Activated naive CD8-positive, alpha-beta T cell (primary cell): ENCODE measurements around the gene SFN.

ENCODE experiments used
- H3K27ac Mint-ChIP-seq: one replicate; pipeline ENCODE4 v1.8.0; 2021; ENCODE audit warnings: mixed read lengths
- H3K27me3 Mint-ChIP-seq: one replicate; pipeline ENCODE4 v1.8.0; 2021; ENCODE audit warnings: mixed read lengths
- H3K36me3 Mint-ChIP-seq: one replicate; pipeline ENCODE4 v1.8.0; 2021; ENCODE audit warnings: mixed read lengths
- H3K4me1 Mint-ChIP-seq: one replicate; pipeline ENCODE4 v1.8.0; 2021; ENCODE audit warnings: low read depth, mixed read lengths
- H3K4me3 Mint-ChIP-seq: one replicate; pipeline ENCODE4 v1.8.0; 2021; ENCODE audit warnings: mild to moderate bottlenecking, mixed read lengths
- H3K9me3 Mint-ChIP-seq: one replicate; pipeline ENCODE4 v1.8.0; 2021; ENCODE audit warnings: low read depth, mixed read lengths

SFN gene

GRCh38 chr1:26862781-26863684 lies at the start of gene SFN:
TSS of gene SFN (plus strand) at chr1:26863149. CDS start at chr1:26863213, 64 bp downstream.
- peak within 1 kb of the TSS; percentile 99 for H3K4me3 Mint-ChIP-seq
- H3K27me3 Mint-ChIP-seq: no peaks in the 10 kb centered on the region
- H3K27ac Mint-ChIP-seq: no peak within 1 kb of the TSS
- H3K4me1 Mint-ChIP-seq: peaks cover 16% of the 10 kb centered on the region
- no peaks in the 10 kb centered on the region for H3K36me3 Mint-ChIP-seq
- H3K9me3 Mint-ChIP-seq: no peaks in the 10 kb centered on the region

- H3K4me3 Mint-ChIP-seq: no peak overlapping the region
- peaks cover 10% of the 10 kb centered on the region for H3K4me1 Mint-ChIP-seq
- no peaks in the 10 kb centered on the region for H3K27me3 Mint-ChIP-seq
- H3K9me3 Mint-ChIP-seq: no peaks in the 10 kb centered on the region
- H3K27ac Mint-ChIP-seq: no peak overlapping the region
- no peaks in the 10 kb centered on the region for H3K36me3 Mint-ChIP-seq
Observed at GRCh38 chr1:26814377-26814776, 48.6 kb upstream of the SFN start.

- Mint-ChIP-seq H3K4me3 (no peak overlapping the region), H3K27me3 (no peaks in the 10 kb centered on the region), H3K36me3 (no peaks in the 10 kb centered on the region), H3K9me3 (no peaks in the 10 kb centered on the region), H3K4me1 (peaks cover 10% of the 10 kb centered on the region), H3K27ac (no peak overlapping the region)
Observed at GRCh38 chr1:26814893-26815292, 48.1 kb upstream of the SFN start.

GRCh38 chr1:26820784-26821269 lies 42.1 kb upstream of the SFN start:
- H3K27ac Mint-ChIP-seq: peak overlapping the region; percentile 73
- H3K36me3 Mint-ChIP-seq: no peaks in the 10 kb centered on the region
- peaks cover 24% of the 10 kb centered on the region for H3K4me1 Mint-ChIP-seq
- peak overlapping the region; percentile 59 for H3K4me3 Mint-ChIP-seq
- no peaks in the 10 kb centered on the region for H3K9me3 Mint-ChIP-seq
- H3K27me3 Mint-ChIP-seq: no peaks in the 10 kb centered on the region

GRCh38 chr1:26822737-26823395 lies 40.1 kb upstream of the SFN start:
- Mint-ChIP-seq H3K36me3 (no peaks in the 10 kb centered on the region), H3K4me3 (no peak overlapping the region), H3K27me3 (no peaks in the 10 kb centered on the region), H3K27ac (peak overlapping the region; percentile 29), H3K4me1 (peaks cover 35% of the 10 kb centered on the region), H3K9me3 (no peaks in the 10 kb centered on the region)

GRCh38 chr1:26824731-26825130 lies 38.2 kb upstream of the SFN start:
- no peaks in the 10 kb centered on the region for H3K27me3 Mint-ChIP-seq
- H3K4me1 Mint-ChIP-seq: peaks cover 52% of the 10 kb centered on the region
- H3K4me3 Mint-ChIP-seq: peak overlapping the region; percentile 90
- peak overlapping the region; percentile 92 for H3K27ac Mint-ChIP-seq
- no peaks in the 10 kb centered on the region for H3K36me3 Mint-ChIP-seq
- H3K9me3 Mint-ChIP-seq: no peaks in the 10 kb centered on the region

- H3K4me1 Mint-ChIP-seq: peaks cover 56% of the 10 kb centered on the region
Observed at GRCh38 chr1:26826261-26827105, 36.5 kb upstream of the SFN start, which contains the start of gene ZDHHC18. TSS of gene ZDHHC18 (plus strand) at chr1:26826688. CDS start at chr1:26826805, 117 bp downstream.

GRCh38 chr1:26827106-26827604 lies 35.8 kb upstream of the SFN start:
- Mint-ChIP-seq H3K4me3 (peak overlapping the region; percentile 95), H3K36me3 (no peaks in the 10 kb centered on the region), H3K27ac (peak overlapping the region; percentile 98), H3K27me3 (no peaks in the 10 kb centered on the region), H3K9me3 (no peaks in the 10 kb centered on the region), H3K4me1 (peaks cover 62% of the 10 kb centered on the region)

More at GRCh38 chr1:26826261-26827105, 36.5 kb upstream of the SFN start, which contains the start of gene ZDHHC18:
- Mint-ChIP-seq H3K36me3 (no peaks in the 10 kb centered on the region), H3K4me3 (peak within 1 kb of the TSS; percentile 95), H3K27me3 (no peaks in the 10 kb centered on the region), H3K9me3 (no peaks in the 10 kb centered on the region), H3K27ac (peak within 1 kb of the TSS; percentile 98)

- Mint-ChIP-seq H3K36me3 (no peaks in the 10 kb centered on the region), H3K4me1 (peaks cover 67% of the 10 kb centered on the region), H3K27me3 (no peaks in the 10 kb centered on the region), H3K27ac (peak overlapping the region; percentile 98), H3K4me3 (peak overlapping the region; percentile 95), H3K9me3 (no peaks in the 10 kb centered on the region)
Observed at GRCh38 chr1:26827663-26828062, 35.3 kb upstream of the SFN start.

- H3K4me1 Mint-ChIP-seq: peaks cover 72% of the 10 kb centered on the region
- no peaks in the 10 kb centered on the region for H3K27me3 Mint-ChIP-seq
- peak overlapping the region; percentile 95 for H3K4me3 Mint-ChIP-seq
- peaks cover 5% of the 10 kb centered on the region for H3K36me3 Mint-ChIP-seq
- H3K9me3 Mint-ChIP-seq: no peaks in the 10 kb centered on the region
- H3K27ac Mint-ChIP-seq: peak overlapping the region; percentile 98
Observed at GRCh38 chr1:26828411-26828991, 34.4 kb upstream of the SFN start.

GRCh38 chr1:26829184-26829911 lies 33.6 kb upstream of the SFN start:
- Mint-ChIP-seq H3K27ac (peak overlapping the region; percentile 98), H3K4me3 (peak overlapping the region; percentile 95), H3K27me3 (no peaks in the 10 kb centered on the region), H3K36me3 (peaks cover 5% of the 10 kb centered on the region), H3K9me3 (no peaks in the 10 kb centered on the region), H3K4me1 (peaks cover 81% of the 10 kb centered on the region)

- no peak overlapping the region for H3K4me3 Mint-ChIP-seq
- peak overlapping the region; percentile 98 for H3K27ac Mint-ChIP-seq
- H3K9me3 Mint-ChIP-seq: no peaks in the 10 kb centered on the region
- H3K4me1 Mint-ChIP-seq: peaks cover 74% of the 10 kb centered on the region
- no peaks in the 10 kb centered on the region for H3K27me3 Mint-ChIP-seq
- H3K36me3 Mint-ChIP-seq: peaks cover 5% of the 10 kb centered on the region
Observed at GRCh38 chr1:26831059-26831458, 31.9 kb upstream of the SFN start.

GRCh38 chr1:26831546-26832248 lies 31.3 kb upstream of the SFN start:
- peaks cover 5% of the 10 kb centered on the region for H3K36me3 Mint-ChIP-seq
- peak overlapping the region; percentile 98 for H3K27ac Mint-ChIP-seq
- H3K9me3 Mint-ChIP-seq: no peaks in the 10 kb centered on the region
- peaks cover 71% of the 10 kb centered on the region for H3K4me1 Mint-ChIP-seq
- no peaks in the 10 kb centered on the region for H3K27me3 Mint-ChIP-seq
- H3K4me3 Mint-ChIP-seq: no peak overlapping the region
